Activated CD8-positive, alpha-beta memory T cell treated with anti-CD3 and anti-CD28 coated beads for 1 hour (primary cell): ENCODE measurements around the gene ABLIM2.
A peak's percentile ranks its signal among the peaks of the same experiment; 100 is the strongest.

Experiments used
- DNase-seq, 2 donors: peaks; one replicate each; pipeline ENCODE4 v3.0.0-alpha.2; 2020; ENCODE audit warnings: low read depth in 1 of 2; ENCODE audit errors: extremely low read depth in 1 of 2

Gene ABLIM2

GRCh38 chr4:7995135-7995534, 163.5 kb downstream of the ABLIM2 start:
- no peak for DNase-seq

- no peak for DNase-seq
These were observed 164.9 kb downstream of the ABLIM2 start for GRCh38 chr4:7993671-7994070.

GRCh38 chr4:7992846-7993245, 165.8 kb downstream of the ABLIM2 start:
- no peak for DNase-seq

GRCh38 chr4:7990807-7991459, 167.7 kb downstream of the ABLIM2 start:
- DNase-seq: no peak

- no peak for DNase-seq
These were observed 169.0 kb downstream of the ABLIM2 start for GRCh38 chr4:7989654-7990053.

- no peak for DNase-seq
These were observed 170.2 kb downstream of the ABLIM2 start for GRCh38 chr4:7988437-7988836.

GRCh38 chr4:7987148-7987989, 171.2 kb downstream of the ABLIM2 start:
- peak; percentile 40 to 65 for DNase-seq

- DNase-seq: no peak
These were observed 172.6 kb downstream of the ABLIM2 start for GRCh38 chr4:7985891-7986441.

GRCh38 chr4:7985072-7985471, 173.5 kb downstream of the ABLIM2 start:
- DNase-seq: no peak

- no peak for DNase-seq
These were observed 174.2 kb downstream of the ABLIM2 start for GRCh38 chr4:7984286-7984925.

GRCh38 chr4:7983296-7983695, 175.3 kb downstream of the ABLIM2 start:
- DNase-seq: no peak

GRCh38 chr4:7981738-7982394, 176.7 kb downstream of the ABLIM2 start:
- DNase-seq: no peak

GRCh38 chr4:7980036-7980435, 178.6 kb downstream of the ABLIM2 start:
- no peak for DNase-seq

GRCh38 chr4:7979652-7979968, 179.0 kb downstream of the ABLIM2 start:
- DNase-seq: no peak

- DNase-seq: no peak
These were observed 179.5 kb downstream of the ABLIM2 start for GRCh38 chr4:7978907-7979651.

GRCh38 chr4:7978489-7978888, 180.1 kb downstream of the ABLIM2 start:
- DNase-seq: no peak

GRCh38 chr4:7976634-7977033, 182.0 kb downstream of the ABLIM2 start:
- no peak for DNase-seq

GRCh38 chr4:7976025-7976424, 182.6 kb downstream of the ABLIM2 start:
- no peak for DNase-seq

GRCh38 chr4:7974425-7974824, 184.2 kb downstream of the ABLIM2 start:
- no peak for DNase-seq

- DNase-seq: no peak
These were observed 185.1 kb downstream of the ABLIM2 start for GRCh38 chr4:7973545-7973981.
